IPS-20b (cell line): Measurements from ENCODE around the gene IGSF21.
A peak's percentile ranks its signal among the peaks of the same experiment; 100 is the strongest.

Source experiments
- H3K27ac ChIP-seq: one replicate; pipeline ENCODE4 v1.5.1; 2013; ENCODE audit warnings: low read length
- H3K27me3 ChIP-seq: 2 replicates; pipeline ENCODE4 v1.6.1; 2013; ENCODE audit warnings: mild to moderate bottlenecking, low read length, inconsistent platforms; ENCODE audit not compliant: insufficient read depth
- H3K36me3 ChIP-seq: 2 replicates; pipeline ENCODE4 v1.6.1; 2013; ENCODE audit warnings: low read depth, mild to moderate bottlenecking, inconsistent platforms, low read length, moderate library complexity; ENCODE audit not compliant: insufficient read depth
- H3K4me1 ChIP-seq: 2 replicates; pipeline ENCODE4 v1.6.1; 2013; ENCODE audit warnings: mild to moderate bottlenecking, control low read depth, inconsistent platforms, low read length, moderate library complexity; ENCODE audit not compliant: insufficient read depth
- H3K4me3 ChIP-seq: 2 replicates; pipeline ENCODE4 v1.5.1; 2013; ENCODE audit warnings: mild to moderate bottlenecking, low read length, inconsistent platforms
- H3K9ac ChIP-seq: 2 replicates; pipeline ENCODE4 v1.6.1; 2013; ENCODE audit warnings: low read depth, mild to moderate bottlenecking, inconsistent platforms, low read length, moderate library complexity
- H3K9me3 ChIP-seq: 2 replicates; pipeline ENCODE4 v1.6.1; 2013; ENCODE audit warnings: mild to moderate bottlenecking, low read depth, low read length, inconsistent platforms; ENCODE audit not compliant: insufficient read depth

The IGSF21 gene

GRCh38 chr1:18192182-18192581 is 84.6 kb downstream of the IGSF21 start:
- no peak overlapping the region for H3K4me3 ChIP-seq
- no peak overlapping the region for H3K9ac ChIP-seq
- H3K27me3 ChIP-seq = no peaks in the 10 kb centered on the region
- H3K36me3 ChIP-seq = no peaks in the 10 kb centered on the region
- no peak overlapping the region for H3K27ac ChIP-seq
- no peaks in the 10 kb centered on the region for H3K9me3 ChIP-seq
- H3K4me1 ChIP-seq = 0 out of 2 replicates have a peak, but pooled peaks cover 2% of the 10 kb centered on the region

GRCh38 chr1:18192974-18193373 is 85.4 kb downstream of the IGSF21 start:
- Histone ChIP-seq H3K36me3 (no peaks in the 10 kb centered on the region), H3K27ac (no peak overlapping the region), H3K9me3 (no peaks in the 10 kb centered on the region), H3K4me1 (0 out of 2 replicates have a peak, but pooled peaks cover 2% of the 10 kb centered on the region), H3K27me3 (no peaks in the 10 kb centered on the region), H3K9ac (0 out of 2 replicates have a peak overlapping the region, but pooled peaks have one; percentile 40), H3K4me3 (no peak overlapping the region)

GRCh38 chr1:18197299-18197698 is 89.7 kb downstream of the IGSF21 start:
- Histone ChIP-seq H3K27me3 (no peaks in the 10 kb centered on the region), H3K9me3 (no peaks in the 10 kb centered on the region), H3K36me3 (no peaks in the 10 kb centered on the region), H3K4me1 (peaks cover 2% of the 10 kb centered on the region; the same call in 1 of the 2 replicates), H3K4me3 (no peak overlapping the region), H3K9ac (no peak overlapping the region), H3K27ac (no peak overlapping the region)

- no peaks in the 10 kb centered on the region for H3K27me3 ChIP-seq
- H3K9me3 ChIP-seq = no peaks in the 10 kb centered on the region
- no peaks in the 10 kb centered on the region for H3K36me3 ChIP-seq
- no peaks in the 10 kb centered on the region; the same call in 1 of the 2 replicates for H3K4me1 ChIP-seq
- H3K4me3 ChIP-seq = no peak overlapping the region
- H3K27ac ChIP-seq = no peak overlapping the region
- H3K9ac ChIP-seq = no peak overlapping the region
Measured at GRCh38 chr1:18198260-18198659, 90.7 kb downstream of the IGSF21 start.

GRCh38 chr1:18199462-18199861 is 91.9 kb downstream of the IGSF21 start:
- Histone ChIP-seq H3K4me1 (no peaks in the 10 kb centered on the region; the same call in 1 of the 2 replicates), H3K27me3 (no peaks in the 10 kb centered on the region), H3K9ac (no peak overlapping the region), H3K27ac (no peak overlapping the region), H3K4me3 (no peak overlapping the region), H3K9me3 (no peaks in the 10 kb centered on the region), H3K36me3 (no peaks in the 10 kb centered on the region)

- H3K9me3 ChIP-seq = no peaks in the 10 kb centered on the region
- no peaks in the 10 kb centered on the region for H3K36me3 ChIP-seq
- H3K4me1 ChIP-seq = no peaks in the 10 kb centered on the region; the same call in 1 of the 2 replicates
- H3K27ac ChIP-seq = no peak overlapping the region
- H3K27me3 ChIP-seq = no peaks in the 10 kb centered on the region
- H3K9ac ChIP-seq = no peak overlapping the region
- no peak overlapping the region for H3K4me3 ChIP-seq
Measured at GRCh38 chr1:18200136-18200717, 92.6 kb downstream of the IGSF21 start.

GRCh38 chr1:18200918-18201317 is 93.3 kb downstream of the IGSF21 start:
- Histone ChIP-seq H3K27me3 (no peaks in the 10 kb centered on the region), H3K27ac (no peak overlapping the region), H3K4me3 (no peak overlapping the region), H3K9ac (no peak overlapping the region), H3K4me1 (no peaks in the 10 kb centered on the region; the same call in 1 of the 2 replicates), H3K9me3 (no peaks in the 10 kb centered on the region), H3K36me3 (no peaks in the 10 kb centered on the region)

- Histone ChIP-seq H3K27me3 (no peaks in the 10 kb centered on the region), H3K9me3 (peaks cover 2% of the 10 kb centered on the region; the same call in 1 of the 2 replicates), H3K27ac (no peak overlapping the region), H3K36me3 (no peaks in the 10 kb centered on the region), H3K9ac (no peak overlapping the region), H3K4me1 (peaks cover 2% of the 10 kb centered on the region; the same call in 1 of the 2 replicates), H3K4me3 (no peak overlapping the region)
Measured at GRCh38 chr1:18201997-18202719, 94.6 kb downstream of the IGSF21 start.

GRCh38 chr1:18203645-18204044 is 96.0 kb downstream of the IGSF21 start:
- H3K27ac ChIP-seq = no peak overlapping the region
- H3K36me3 ChIP-seq = no peaks in the 10 kb centered on the region
- H3K9ac ChIP-seq = no peak overlapping the region
- no peak overlapping the region for H3K4me3 ChIP-seq
- peaks cover 2% of the 10 kb centered on the region; the same call in 1 of the 2 replicates for H3K9me3 ChIP-seq
- peaks cover 9% of the 10 kb centered on the region; the same call in 1 of the 2 replicates for H3K4me1 ChIP-seq
- no peaks in the 10 kb centered on the region for H3K27me3 ChIP-seq

- Histone ChIP-seq H3K27me3 (no peaks in the 10 kb centered on the region), H3K4me1 (peaks cover 9% of the 10 kb centered on the region; the same call in 1 of the 2 replicates), H3K27ac (no peak overlapping the region), H3K9me3 (peaks cover 2% of the 10 kb centered on the region; the same call in 1 of the 2 replicates), H3K36me3 (no peaks in the 10 kb centered on the region), H3K4me3 (no peak overlapping the region), H3K9ac (no peak overlapping the region)
Measured at GRCh38 chr1:18204575-18204974, 97.0 kb downstream of the IGSF21 start.

GRCh38 chr1:18205319-18205718 is 97.7 kb downstream of the IGSF21 start:
- Histone ChIP-seq H3K4me1 (peaks cover 9% of the 10 kb centered on the region; the same call in 1 of the 2 replicates), H3K27me3 (no peaks in the 10 kb centered on the region), H3K9me3 (peaks cover 2% of the 10 kb centered on the region; the same call in 1 of the 2 replicates), H3K4me3 (no peak overlapping the region), H3K27ac (no peak overlapping the region), H3K9ac (no peak overlapping the region), H3K36me3 (no peaks in the 10 kb centered on the region)

- Histone ChIP-seq H3K9ac (no peak overlapping the region), H3K9me3 (peaks cover under 1% of the 10 kb centered on the region; the same call in 1 of the 2 replicates), H3K4me3 (no peak overlapping the region), H3K36me3 (no peaks in the 10 kb centered on the region), H3K27ac (no peak overlapping the region), H3K4me1 (peaks cover 12% of the 10 kb centered on the region; the same call in 1 of the 2 replicates), H3K27me3 (no peaks in the 10 kb centered on the region)
Measured at GRCh38 chr1:18211764-18212163, 104.2 kb downstream of the IGSF21 start.
